TTC549 (cell line): Measurements from ENCODE around the gene PCSK5.
"Not testable (repeated sequence)": the region's sequence is repeated elsewhere in the genome, so short reads cannot be mapped to it uniquely, and the experiment has no call there.

Source experiments
- FAIRE-seq: peaks from 2 replicates; lab custom pipeline; 2012; peaks lifted over from hg19 to GRCh38; lab: Jason Lieb, UNC

Gene PCSK5

DNA sequence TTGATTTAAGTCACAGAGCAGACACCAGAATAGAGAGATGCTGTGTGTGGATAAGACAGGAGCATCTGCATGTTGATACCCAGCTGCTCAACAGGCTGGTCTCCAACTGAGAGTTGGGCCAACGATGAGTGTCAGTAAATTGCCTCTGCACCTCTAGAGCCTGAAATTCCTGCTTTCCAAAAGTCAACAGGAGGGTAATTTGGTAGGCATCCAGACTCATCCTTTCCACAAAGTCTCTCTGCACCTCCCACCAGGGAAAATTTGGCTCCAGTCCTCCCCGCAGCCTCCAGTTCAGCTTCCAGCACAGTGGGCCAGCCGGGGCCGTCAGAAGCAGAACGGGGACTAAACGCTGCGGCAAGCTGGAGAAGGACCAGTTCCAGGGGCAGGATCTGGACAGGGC lies 366.8 kb downstream of the PCSK5 start:
- no peak for FAIRE-seq

DNA sequence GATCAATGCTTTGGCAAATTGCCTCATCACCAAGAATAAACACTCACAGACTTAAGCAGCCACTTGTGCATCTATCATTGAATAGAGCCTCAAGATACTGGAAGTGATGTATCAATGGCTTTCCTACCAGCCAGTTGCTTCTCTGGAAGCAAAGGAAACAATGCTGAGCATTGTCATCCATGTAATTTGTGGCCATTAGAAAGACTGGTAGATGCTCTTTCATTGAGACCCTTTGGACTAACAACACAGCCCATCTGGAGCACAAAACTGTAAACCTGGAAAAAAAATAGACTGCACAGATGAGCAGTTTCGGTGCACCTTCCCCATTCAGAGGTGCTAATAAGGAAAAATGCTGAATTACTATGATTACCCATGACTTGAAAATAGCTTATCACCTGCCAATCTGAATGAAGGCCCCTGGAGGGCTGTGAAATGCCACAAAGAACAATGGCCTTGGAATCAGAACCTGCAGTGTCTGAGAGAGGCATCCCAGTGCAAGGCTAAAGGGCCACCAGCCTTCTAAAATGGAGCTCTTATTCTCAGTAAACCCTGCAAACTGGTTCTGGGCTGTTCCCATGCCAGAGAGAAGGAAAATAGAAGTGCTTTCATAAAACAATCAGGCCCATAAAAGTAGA lies 376.3 kb downstream of the PCSK5 start:
- FAIRE-seq: no peak

GRCh38 chr9:76267284-76267652 lies 376.8 kb downstream of the PCSK5 start:
- FAIRE-seq: no peak

DNA sequence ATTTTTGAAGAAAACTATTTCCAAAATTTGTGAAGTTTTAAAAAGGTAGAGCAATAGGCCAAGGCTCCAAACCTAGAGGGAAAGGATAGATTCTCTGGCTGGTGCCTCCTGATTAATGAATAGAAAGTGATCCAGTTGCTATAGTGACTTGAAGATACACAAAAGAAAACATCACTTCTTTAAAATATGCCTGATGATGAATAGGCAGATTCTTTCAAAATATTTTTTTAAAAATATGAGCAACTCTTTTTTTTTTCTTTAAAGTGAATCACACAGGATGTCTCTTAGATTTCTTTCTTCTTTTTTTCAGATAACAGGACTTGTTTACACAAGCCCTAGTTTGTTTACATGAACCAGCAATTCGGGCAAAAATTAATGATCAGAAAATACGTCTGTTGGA lies 379.3 kb downstream of the PCSK5 start:
- no peak for FAIRE-seq

DNA sequence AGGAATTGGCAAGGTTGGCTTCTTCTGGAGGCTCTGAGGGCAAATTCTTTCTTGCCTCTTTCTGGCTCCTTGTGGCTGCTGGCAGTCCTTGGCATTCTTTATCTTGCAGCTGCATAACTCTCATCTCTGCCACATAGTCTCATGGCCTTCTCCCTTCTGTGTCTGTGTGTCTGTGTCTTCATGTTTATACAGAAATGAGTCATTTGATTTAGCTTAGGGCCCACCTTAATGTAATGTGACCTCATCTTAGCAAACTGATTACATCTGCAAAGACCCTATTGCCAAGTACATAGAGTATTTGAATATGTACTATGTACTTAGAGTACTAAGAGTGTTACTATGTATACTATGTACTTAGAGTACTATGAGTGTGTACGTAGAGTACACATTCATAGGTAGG lies 381.3 kb downstream of the PCSK5 start:
- FAIRE-seq: no peak

DNA sequence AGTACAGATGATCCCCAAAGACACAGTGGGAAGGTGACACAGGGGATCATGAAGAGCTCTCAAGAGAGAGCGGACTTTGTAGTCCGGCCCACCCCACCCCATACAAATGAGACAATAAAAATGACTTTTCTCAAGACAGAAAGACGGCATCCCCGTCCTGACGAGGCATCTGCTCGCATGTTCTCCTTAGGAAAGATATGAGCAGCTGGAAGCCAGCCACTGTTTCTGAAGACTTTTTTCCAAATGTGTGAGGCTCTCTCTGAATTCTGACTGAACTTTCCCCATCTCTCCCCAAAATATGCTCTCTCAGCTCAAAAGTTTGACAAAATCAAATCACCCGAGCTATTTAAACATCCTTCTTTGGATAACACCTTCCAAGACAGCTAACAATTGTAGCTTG lies 398.6 kb downstream of the PCSK5 start:
- no peak for FAIRE-seq

DNA sequence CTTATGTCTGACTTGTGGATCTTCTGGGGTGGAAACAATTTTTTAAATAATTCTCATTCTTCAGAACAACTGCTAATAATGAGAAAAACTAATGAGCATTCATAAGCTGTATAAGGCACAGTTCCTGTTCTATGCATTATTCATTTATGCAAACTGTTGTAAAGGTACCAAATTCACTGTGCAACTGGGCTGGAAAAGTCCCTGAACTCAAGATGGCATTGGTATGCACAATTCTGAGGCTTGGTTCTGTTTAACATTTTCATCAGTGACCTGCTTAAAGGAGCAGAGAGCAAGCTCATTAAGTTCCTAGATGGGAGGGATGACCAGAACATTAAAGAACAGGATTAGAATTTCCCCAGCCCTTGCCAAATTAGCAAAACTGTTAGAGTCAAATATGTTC lies 399.2 kb downstream of the PCSK5 start:
- no peak for FAIRE-seq

- no peak for FAIRE-seq
Measured at GRCh38 chr9:76290555-76290954, 400.1 kb downstream of the PCSK5 start.

DNA sequence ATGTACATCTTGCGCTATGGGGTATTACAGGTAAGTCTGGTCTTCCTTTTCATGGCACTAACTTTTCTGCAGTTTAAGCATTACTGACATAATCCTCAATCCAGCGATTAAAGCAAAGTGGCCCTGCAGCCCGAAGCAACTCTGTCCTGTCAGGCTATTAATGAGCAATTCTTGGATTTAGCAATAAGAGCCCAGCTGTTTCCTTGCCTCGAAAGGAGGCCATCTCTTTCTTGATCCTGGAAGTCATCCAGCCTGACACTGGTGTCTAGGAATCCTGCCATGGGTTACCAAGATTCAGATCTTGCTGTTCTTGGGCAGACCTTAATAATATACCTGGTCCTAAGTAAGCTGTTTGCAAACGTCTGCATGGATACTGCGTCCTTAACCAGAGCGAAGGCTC lies 401.8 kb downstream of the PCSK5 start:
- no peak for FAIRE-seq

DNA sequence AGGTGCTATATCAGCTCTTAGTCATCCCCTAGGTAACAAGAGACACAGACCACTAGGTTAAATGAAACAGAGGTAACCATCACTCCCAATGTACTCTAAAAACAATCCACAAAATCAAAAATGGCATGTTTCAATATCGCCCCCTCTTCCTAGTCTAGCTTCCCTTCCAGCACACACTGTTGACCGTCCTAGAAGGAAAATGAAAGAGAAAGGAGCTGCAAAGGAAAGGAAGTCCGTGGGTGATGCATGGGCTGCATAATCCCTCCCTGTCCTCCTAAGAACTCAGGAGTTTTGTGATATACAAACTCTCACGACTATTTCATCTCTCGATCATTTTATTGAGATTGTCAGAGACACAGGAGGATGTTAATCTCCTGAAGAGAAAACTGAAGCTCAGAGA lies 402.2 kb downstream of the PCSK5 start:
- no peak for FAIRE-seq

GRCh38 chr9:76294301-76294700 lies 403.8 kb downstream of the PCSK5 start:
- FAIRE-seq: no peak

DNA sequence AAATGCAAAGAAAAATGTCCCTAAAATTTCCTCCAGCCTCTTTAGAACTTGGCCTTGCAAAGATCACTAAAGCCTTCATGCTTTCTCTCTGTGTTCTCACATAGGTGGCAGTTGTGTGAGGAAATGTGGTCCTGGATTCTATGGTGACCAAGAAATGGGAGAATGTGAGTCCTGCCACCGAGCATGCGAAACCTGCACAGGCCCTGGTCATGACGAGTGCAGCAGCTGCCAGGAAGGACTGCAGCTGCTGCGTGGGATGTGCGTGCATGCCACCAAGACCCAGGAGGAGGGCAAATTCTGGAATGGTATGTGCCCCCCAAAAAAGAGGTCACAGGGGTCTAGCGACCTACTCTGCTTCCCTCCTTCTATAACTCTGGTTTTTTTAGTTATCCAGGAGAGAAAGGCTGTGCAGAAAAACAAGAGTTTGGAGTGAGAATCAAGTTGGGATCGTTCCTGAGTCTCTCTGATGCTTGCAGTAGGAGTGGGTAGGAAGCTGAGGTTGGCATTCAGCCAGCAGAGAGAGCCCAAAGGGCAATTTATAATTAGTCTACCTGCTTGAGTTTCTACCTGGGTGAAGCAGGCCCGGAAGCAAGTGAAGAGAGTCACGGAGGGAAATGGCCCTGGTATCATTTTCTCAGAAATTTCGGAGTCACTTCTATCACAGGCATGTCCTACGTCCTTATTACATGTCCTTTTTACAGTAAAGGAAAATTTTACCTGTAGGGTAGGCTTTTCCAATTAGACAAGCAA lies 406.3 kb downstream of the PCSK5 start:
- no peak for FAIRE-seq

DNA sequence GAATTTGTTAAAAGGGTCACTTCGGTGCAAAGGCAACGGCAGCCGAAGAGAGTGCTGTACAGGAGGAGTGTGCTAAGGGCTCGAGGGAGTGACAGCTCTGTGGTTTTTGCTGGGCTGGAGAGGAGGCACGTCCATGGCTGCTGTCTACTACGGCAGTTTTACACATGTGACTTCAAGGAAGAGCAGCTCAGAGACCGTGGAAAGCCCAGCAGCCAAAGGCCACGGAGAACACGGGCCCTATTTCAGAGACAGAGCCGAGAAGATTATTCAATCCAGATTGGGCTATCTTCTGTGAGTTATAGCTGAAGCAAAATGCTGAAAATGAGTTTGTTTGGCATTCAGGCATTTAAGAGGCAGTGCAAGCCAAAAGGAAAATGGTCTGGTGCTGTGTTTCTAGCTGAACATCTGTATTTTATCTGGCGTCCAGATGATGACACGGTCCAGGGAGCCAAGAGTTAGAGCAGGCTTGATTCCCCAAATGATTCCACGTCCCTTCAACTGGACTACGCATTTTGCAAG lies 407.3 kb downstream of the PCSK5 start:
- no peak for FAIRE-seq

DNA sequence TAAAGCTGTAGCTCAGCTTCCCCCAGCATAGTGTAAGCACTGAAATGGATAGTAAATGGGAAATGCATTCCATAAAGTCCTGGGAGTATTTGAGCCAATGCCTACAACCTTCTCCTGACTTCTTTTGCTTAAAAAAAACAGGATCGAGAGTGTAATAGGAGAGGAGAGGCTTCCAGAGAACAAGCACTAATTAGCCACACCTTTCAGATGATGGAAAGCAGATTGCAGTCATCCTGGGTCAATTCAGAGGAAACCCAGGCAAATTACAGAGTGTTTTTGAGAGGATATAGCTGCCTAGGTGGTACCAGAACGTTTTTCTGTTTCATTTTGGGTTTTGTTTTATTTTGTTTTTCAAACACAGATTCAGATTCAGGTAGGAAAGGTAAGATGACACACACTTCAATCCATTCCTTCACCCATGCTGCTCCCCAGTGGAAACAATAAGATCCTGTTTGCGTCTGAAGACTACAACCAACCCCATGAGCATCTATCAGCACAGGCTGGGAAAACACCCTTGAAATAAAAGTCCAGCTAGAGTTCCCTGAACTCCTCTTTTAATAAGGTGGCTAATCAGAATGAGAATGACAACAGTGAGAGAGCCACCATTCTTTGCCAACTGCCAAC lies 408.2 kb downstream of the PCSK5 start:
- FAIRE-seq: no peak

DNA sequence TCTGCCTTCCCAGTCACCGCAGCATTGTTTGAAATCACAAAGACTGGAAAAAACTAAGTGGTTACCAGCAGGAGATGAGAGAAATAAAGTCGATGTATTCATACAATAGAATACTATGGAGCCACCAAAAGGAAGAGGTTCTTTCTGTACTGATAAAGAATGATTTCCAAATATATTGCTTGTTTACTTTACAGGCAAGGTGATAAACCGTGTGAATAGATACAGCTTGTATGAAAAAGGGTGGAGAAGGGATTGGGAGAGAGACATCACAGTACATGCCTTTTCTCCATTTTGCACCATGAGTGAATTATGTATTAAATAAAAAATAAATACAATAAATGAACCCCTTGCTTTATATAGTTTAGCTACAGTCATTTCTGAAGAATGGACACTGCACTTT lies 412.1 kb downstream of the PCSK5 start:
- FAIRE-seq: no peak

DNA sequence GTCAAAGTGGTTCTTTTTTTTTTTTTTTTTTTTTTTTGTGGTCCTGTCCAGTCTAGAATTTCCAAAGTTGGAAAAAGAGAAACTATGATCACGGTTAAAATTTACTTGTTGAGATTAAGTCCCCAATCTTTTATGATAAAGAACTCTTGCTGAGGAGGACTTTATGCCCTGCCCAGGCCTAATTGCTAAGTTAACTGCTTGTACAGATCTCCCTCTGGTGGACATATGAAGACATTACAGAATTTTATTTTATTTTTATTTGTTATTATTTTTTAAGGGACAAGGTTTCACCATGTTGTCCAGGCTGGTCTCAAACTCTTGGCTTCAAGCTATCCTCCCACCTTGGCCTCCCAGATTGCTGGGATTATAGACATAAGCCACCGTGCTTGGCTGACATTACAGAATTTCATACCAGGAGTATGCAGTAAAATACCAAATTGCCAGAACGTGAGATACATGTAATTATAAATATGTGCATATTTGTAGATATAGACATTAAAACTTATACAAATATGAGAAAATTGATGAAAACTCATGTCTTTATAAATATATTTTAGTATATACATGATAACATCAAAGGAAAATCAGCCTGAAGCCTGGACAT lies 412.6 kb downstream of the PCSK5 start:
- FAIRE-seq: no peak

GRCh38 chr9:76307047-76307446 lies 416.6 kb downstream of the PCSK5 start:
- FAIRE-seq: not testable (repeated sequence)

- no peak for FAIRE-seq
Measured at GRCh38 chr9:76310577-76310976, 420.1 kb downstream of the PCSK5 start.

DNA sequence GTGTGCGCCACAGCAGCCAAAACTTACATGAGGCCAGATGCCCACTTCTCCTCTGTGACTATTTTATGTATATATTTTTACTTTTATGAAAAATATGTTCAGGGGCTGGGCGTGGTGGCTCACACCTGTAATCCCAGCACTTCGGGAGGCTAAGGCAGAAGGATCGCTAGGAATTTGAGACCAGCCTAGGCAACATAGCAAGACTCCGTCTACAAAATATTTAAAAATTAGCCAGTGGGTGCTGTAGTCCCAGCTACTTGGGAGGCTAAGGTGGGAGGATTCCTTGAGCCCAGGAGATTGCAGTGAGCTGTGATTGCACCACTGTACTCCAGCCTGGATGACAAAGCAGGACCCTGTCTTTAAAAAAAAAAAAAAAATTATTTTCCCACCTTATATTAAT lies 420.5 kb downstream of the PCSK5 start:
- FAIRE-seq: no peak

- FAIRE-seq: no peak
Measured at GRCh38 chr9:76311537-76311936, 421.1 kb downstream of the PCSK5 start.

DNA sequence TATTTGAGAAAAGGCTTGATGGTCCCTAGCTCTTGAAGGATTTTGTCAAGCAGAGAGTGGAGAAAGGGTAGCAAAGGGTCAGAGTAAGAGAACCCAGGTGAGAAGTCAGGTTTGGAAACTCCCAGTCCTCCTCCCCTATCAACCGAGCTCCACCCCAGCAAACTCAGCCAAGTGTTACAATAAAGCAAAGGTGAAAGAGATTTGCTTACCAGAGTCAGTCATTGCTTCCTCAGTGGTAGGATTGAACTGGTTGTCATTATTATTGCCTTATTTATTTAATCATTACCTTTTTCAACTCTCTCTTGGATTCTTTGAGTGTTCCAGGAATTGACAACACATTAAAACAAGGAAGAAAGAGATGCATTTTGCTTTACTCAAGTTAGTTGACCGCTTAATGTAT lies 423.3 kb downstream of the PCSK5 start:
- no peak for FAIRE-seq

- FAIRE-seq: no peak
Measured at GRCh38 chr9:76314321-76314720, 423.8 kb downstream of the PCSK5 start.

GRCh38 chr9:76316069-76316468 lies 425.6 kb downstream of the PCSK5 start:
- FAIRE-seq: no peak
